GM12874 (cell line): Measurements from ENCODE around the gene ARHGEF3.

ENCODE experiments used
- CTCF ChIP-seq: IDR thresholded peaks from 2 replicates; pipeline ENCODE4 v1.5.1; 2011; ENCODE audit warnings: low read depth, mild to moderate bottlenecking, control low read depth, low read length, moderate library complexity; ENCODE audit not compliant: insufficient read depth

Gene ARHGEF3

GRCh38 chr3:56742887-56743286, 58.9 kb downstream of the ARHGEF3 start:
- TF ChIP-seq CTCF = no peak

GRCh38 chr3:56739036-56739435, 62.7 kb downstream of the ARHGEF3 start:
- no peak for TF ChIP-seq CTCF

- no peak for TF ChIP-seq CTCF
These were observed 64.7 kb downstream of the ARHGEF3 start for GRCh38 chr3:56737006-56737405.

- no peak for TF ChIP-seq CTCF
These were observed 69.6 kb downstream of the ARHGEF3 start for GRCh38 chr3:56732109-56732508.

GRCh38 chr3:56725175-56725574, 76.6 kb downstream of the ARHGEF3 start:
- no peak for TF ChIP-seq CTCF

GRCh38 chr3:56724676-56725075, 77.1 kb downstream of the ARHGEF3 start:
- TF ChIP-seq CTCF = no peak

GRCh38 chr3:56720849-56721248, 80.9 kb downstream of the ARHGEF3 start:
- TF ChIP-seq CTCF = no peak

GRCh38 chr3:56711344-56711743, 90.4 kb downstream of the ARHGEF3 start:
- no peak for TF ChIP-seq CTCF
